WI38 (cell line): Measurements from ENCODE around the gene DND1.

ENCODE experiments used
- H3K4me3 ChIP-seq: 2 replicates; pipeline ENCODE4 v1.5.1; 2011; ENCODE audit warnings: low read depth, mild to moderate bottlenecking, control low read depth, low read length
- CTCF ChIP-seq: IDR thresholded peaks from 2 replicates; pipeline ENCODE4 v1.5.1; 2012; ENCODE audit warnings: low read depth, mild to moderate bottlenecking, control low read depth, low read length

Gene DND1

GRCh38 chr5:140639148-140639981 lies 34.0 kb downstream of the DND1 start, which contains the start of gene TMCO6:
Gene TMCO6 (plus strand): TSS chr5:140639451. CDS start chr5:140639528, 77 bp downstream.
- H3K4me3 ChIP-seq = peak within 1 kb of the TSS; percentile 81
- peak; percentile 40; the same call in 1 of the 2 replicates for TF ChIP-seq CTCF

- H3K4me3 ChIP-seq = peak overlapping the region; percentile 81
Measured at GRCh38 chr5:140638898-140639147, 34.6 kb downstream of the DND1 start.

GRCh38 chr5:140637371-140638100 lies 35.8 kb downstream of the DND1 start:
- TF ChIP-seq CTCF = no peak
- H3K4me3 ChIP-seq = no peak overlapping the region

- H3K4me3 ChIP-seq = no peak overlapping the region
- no peak for TF ChIP-seq CTCF
Measured at GRCh38 chr5:140635291-140636257, 37.8 kb downstream of the DND1 start.

GRCh38 chr5:140634103-140634502 lies 39.3 kb downstream of the DND1 start:
- no peak for TF ChIP-seq CTCF
- no peak overlapping the region for H3K4me3 ChIP-seq

- no peak overlapping the region for H3K4me3 ChIP-seq
- no peak for TF ChIP-seq CTCF
Measured at GRCh38 chr5:140633501-140633900, 39.9 kb downstream of the DND1 start.

GRCh38 chr5:140633021-140633471 lies 40.3 kb downstream of the DND1 start, which contains the start of gene CD14:
Gene CD14 (minus strand): TSS chr5:140633175. CDS start chr5:140633071, 104 bp downstream.
- TF ChIP-seq CTCF = no peak
- peak within 1 kb of the TSS; percentile 54 for H3K4me3 ChIP-seq
